Vagina (tissue), 2 donors: ENCODE data around the gene TECR. TPM values are rescaled to one million over a fixed set of nuclear protein-coding genes. Genes with fewer than 3 reads are reported as not detected.

Source experiments
- DNase-seq, 2 donors: peaks; one replicate each; pipeline ENCODE4 v3.0.0-alpha.2; 2017; ENCODE audit errors: extremely low spot score in 2 of 2
- H3K27ac ChIP-seq: fragments of 200-600 bp; sonication (generic); one replicate; pipeline ENCODE4 v1.5.1; 2019
- H3K27me3 ChIP-seq: fragments of 200-600 bp; sonication (generic); one replicate; pipeline ENCODE4 v1.5.1; 2019
- H3K36me3 ChIP-seq, 2 donors: fragments of 200-600 bp; sonication (generic); one replicate each; pipeline ENCODE4 v1.5.1; 2017 to 2019
- H3K4me1 ChIP-seq: fragments of 200-600 bp; sonication (generic); one replicate; pipeline ENCODE4 v1.5.1; 2019
- H3K4me3 ChIP-seq, 2 donors: fragments of 200-600 bp; sonication (generic); 1 replicate in 1 of 2; 2 replicates in 1 of 2; pipeline ENCODE4 v1.5.1; 2016 to 2019
- H3K9me3 ChIP-seq: fragments of 200-600 bp; sonication (generic); one replicate; pipeline ENCODE4 v1.5.1; 2019
- CTCF ChIP-seq, 3 experiments: fragments of 450-650 bp in 2 of 3; fragments of 200-600 bp in 1 of 3; sonication (generic) in 1 of 3; IDR thresholded peaks; one replicate each; pipeline ENCODE4 v1.5.1; 2017 to 2019; ENCODE audit warnings: antibody characterized with exemption in 3 of 3, mild to moderate bottlenecking in 2 of 3, moderate library complexity in 2 of 3
- POLR2A ChIP-seq, 2 donors: fragments of 450-650 bp; IDR thresholded peaks; one replicate each; pipeline ENCODE4 v1.6.1; 2017; ENCODE audit warnings: antibody characterized with exemption in 2 of 2, mild to moderate bottlenecking in 2 of 2, moderate library complexity in 2 of 2
- POLR2AphosphoS5 ChIP-seq, 2 donors: sonication (generic); formaldehyde crosslinking; IDR thresholded peaks; one replicate each; pipeline ENCODE4 v1.9.0; 2017; ENCODE audit warnings: antibody characterized with exemption in 2 of 2, mild to moderate bottlenecking in 2 of 2, low read depth in 1 of 2; ENCODE audit not compliant: insufficient read depth in 1 of 2
- intact Hi-C: fragments of 100-400 bp; cut with DNase I; formaldehyde crosslinking; loops from one replicate; pipeline ENCODE4 v1.15.1; 2023
- total RNA-seq: library from RNA; depleted of rRNA; stranded (reverse); fragments of >200 nt; gene quantifications from one replicate; pipeline ENCODE4 v1.2.3, GENCODE V29; 2016

Gene TECR
- total RNA-seq, 1 donor from 2014 or later: 110 TPM

GRCh38 chr19:14555918-14556661 lies 26.7 kb downstream of the TECR start:
- TF ChIP-seq POLR2A (IDR thresholded peaks at IDR 0.05): no peak
- no peak for TF ChIP-seq POLR2AphosphoS5 (IDR thresholded peaks at IDR 0.05; ENCODE audit: insufficient read depth in 1 of 2, low read depth in 1 of 2)
- no peak for TF ChIP-seq CTCF (IDR thresholded peaks at IDR 0.05)
- H3K27ac ChIP-seq: peak overlapping the region; percentile 65
- intact Hi-C loops: no loop called here
- no peaks in the 10 kb centered on the region for H3K36me3 ChIP-seq
- H3K9me3 ChIP-seq: no peaks in the 10 kb centered on the region
- H3K27me3 ChIP-seq: no peaks in the 10 kb centered on the region
- DNase-seq: no peak
- H3K4me1 ChIP-seq: peaks cover 70% of the 10 kb centered on the region
- H3K4me3 ChIP-seq: peak overlapping the region in 1 of 2 donors; percentile 26

GRCh38 chr19:14556662-14557188 lies 27.3 kb downstream of the TECR start:
- no peak for DNase-seq
- H3K4me3 ChIP-seq: peak overlapping the region in 1 of 2 donors; percentile 26
- H3K9me3 ChIP-seq: no peaks in the 10 kb centered on the region
- TF ChIP-seq CTCF (IDR thresholded peaks at IDR 0.05) (peak; percentile 55 to 82 (median 61)), POLR2AphosphoS5 (IDR thresholded peaks at IDR 0.05; ENCODE audit: insufficient read depth in 1 of 2, low read depth in 1 of 2) (peak in 1 of 2 donors; percentile 16), POLR2A (IDR thresholded peaks at IDR 0.05) (no peak)
- peak overlapping the region; percentile 65 for H3K27ac ChIP-seq
- intact Hi-C loops: no loop called here
- no peaks in the 10 kb centered on the region for H3K27me3 ChIP-seq
- H3K4me1 ChIP-seq: peaks cover 70% of the 10 kb centered on the region
- no peaks in the 10 kb centered on the region for H3K36me3 ChIP-seq

- TF ChIP-seq POLR2A (IDR thresholded peaks at IDR 0.05) (no peak), CTCF (IDR thresholded peaks at IDR 0.05) (no peak), POLR2AphosphoS5 (IDR thresholded peaks at IDR 0.05; ENCODE audit: insufficient read depth in 1 of 2, low read depth in 1 of 2) (no peak)
- Histone ChIP-seq H3K27ac (peak overlapping the region; percentile 25), H3K9me3 (no peaks in the 10 kb centered on the region), H3K36me3 (peaks cover 0 to 1% of the 10 kb centered on the region in 2 donors), H3K4me1 (peaks cover 72% of the 10 kb centered on the region), H3K4me3 (no peak overlapping the region), H3K27me3 (no peaks in the 10 kb centered on the region)
- no peak for DNase-seq
- intact Hi-C loops: no loop called here
Observed at GRCh38 chr19:14558370-14559066, 29.1 kb downstream of the TECR start.

- DNase-seq: no peak
- H3K4me1 ChIP-seq: peaks cover 70% of the 10 kb centered on the region
- no peaks in the 10 kb centered on the region for H3K27me3 ChIP-seq
- no peak for TF ChIP-seq CTCF (IDR thresholded peaks at IDR 0.05)
- TF ChIP-seq POLR2A (IDR thresholded peaks at IDR 0.05): no peak
- no peak for TF ChIP-seq POLR2AphosphoS5 (IDR thresholded peaks at IDR 0.05; ENCODE audit: insufficient read depth in 1 of 2, low read depth in 1 of 2)
- H3K36me3 ChIP-seq: peaks cover 0 to 14% of the 10 kb centered on the region in 2 donors
- no peak overlapping the region for H3K4me3 ChIP-seq
- no peaks in the 10 kb centered on the region for H3K9me3 ChIP-seq
- intact Hi-C loops: no loop called here
- peak overlapping the region; percentile 69 for H3K27ac ChIP-seq
Observed at GRCh38 chr19:14559916-14560775, 30.8 kb downstream of the TECR start.
